DMS79 treated with DMSO at 0.1 percent for 48 hours (cell line): Measurements from ENCODE around the gene MT1E.
"Not testable (repeated sequence)": the region's sequence is repeated elsewhere in the genome, so short reads cannot be mapped to it uniquely, and the experiment has no call there.

ENCODE experiments used
- DNase-seq: peaks from one replicate; lab custom pipeline; 2025; lab: John Stamatoyannopoulos, UW

MT1E gene

DNA sequence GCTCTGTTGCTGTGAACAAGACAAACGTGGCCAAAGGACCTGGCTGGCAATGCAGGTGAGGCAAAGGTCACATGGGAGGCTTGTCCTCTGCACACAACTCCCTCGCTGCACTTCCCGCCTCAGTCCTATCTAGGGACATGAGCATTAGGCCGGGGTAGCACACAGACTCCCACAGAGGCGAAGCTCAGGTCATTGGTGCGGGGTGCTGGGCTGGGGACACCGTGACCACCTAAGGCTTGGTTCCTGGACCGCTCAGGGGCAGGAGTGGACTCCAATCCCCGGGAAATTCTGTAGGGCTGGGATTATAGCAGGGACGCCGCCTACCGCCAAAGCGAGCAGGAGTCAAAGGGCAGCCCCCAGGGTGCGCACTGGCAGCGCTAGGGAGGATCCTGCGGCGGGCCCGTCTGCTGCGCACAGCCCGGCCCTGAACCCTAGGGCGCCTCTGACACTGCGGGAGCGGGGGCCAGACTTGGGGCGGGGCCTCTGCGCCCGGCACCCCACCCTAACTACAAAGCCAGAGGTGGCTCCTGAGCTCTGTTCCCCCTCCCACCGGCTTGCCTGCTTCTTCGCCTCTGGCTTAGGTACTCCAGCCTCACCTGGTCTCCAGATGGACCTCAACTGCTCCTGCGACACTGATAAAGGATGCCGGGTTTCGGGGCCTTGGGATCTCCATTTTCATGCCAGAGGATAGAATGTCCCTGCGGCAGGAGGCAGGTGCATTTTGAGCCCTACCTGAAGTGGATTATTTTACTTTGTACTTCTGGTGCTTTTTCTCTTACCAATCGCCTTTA, 22.3 kb downstream of the MT1E start:
- DNase-seq, result no peak

DNA sequence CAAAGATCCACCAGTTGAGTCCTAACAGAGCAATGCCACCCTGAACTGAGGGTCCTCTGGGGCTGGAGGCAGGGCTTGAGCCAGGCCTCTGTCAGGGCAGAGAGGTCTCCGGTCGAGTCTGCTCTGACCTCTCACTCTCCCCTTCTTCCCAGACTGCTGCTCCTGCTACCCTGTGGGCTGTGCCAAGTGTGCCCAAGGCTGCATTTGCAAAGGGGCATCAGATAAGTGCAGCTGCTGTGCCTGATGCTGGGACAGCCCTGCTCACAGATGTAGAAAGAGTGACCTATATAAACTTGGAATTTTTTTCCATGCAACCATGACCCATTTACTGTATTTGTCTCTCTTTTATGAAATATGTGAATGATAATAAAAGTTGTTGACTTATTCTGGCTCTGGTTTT, 23.7 kb downstream of the MT1E start:
- DNase-seq, result no peak

DNA sequence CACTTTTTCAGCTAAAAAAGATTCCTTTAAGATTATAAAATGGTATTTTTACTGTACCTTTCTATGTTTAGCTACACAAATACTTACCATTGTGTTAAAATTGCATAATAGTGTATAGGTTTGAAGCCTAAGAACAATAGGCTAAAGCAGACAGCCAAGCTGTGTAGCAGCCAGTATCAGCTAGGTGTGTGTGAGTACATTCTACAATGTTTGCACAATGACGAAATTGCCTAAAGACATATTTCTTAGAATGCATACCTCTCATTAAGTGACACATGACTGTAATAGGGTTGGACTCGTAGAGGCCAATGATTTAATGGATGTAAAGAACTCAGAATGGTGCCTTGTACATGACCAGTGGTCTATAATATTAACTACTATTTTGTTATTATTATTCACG, 24.2 kb downstream of the MT1E start:
- DNase-seq, result no peak

DNA sequence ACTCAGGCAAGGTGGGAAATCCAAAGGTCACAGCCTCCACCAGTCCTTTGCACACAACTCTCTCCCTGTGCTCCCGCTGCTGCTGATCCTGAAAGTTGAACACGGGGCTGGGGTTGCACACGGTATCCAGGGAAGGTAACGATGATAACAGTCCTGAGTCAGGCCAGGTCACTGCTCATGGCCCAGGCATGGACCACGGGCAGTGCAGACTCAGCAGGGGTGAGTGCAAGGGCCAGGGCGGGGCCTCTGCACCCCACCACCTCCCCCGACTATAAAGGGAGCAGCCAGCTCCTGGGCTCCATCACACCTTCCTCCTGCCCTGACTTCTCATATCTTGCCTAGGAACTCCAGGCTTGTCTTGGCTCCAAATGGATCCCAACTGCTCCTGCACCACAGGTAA, 26.0 kb downstream of the MT1E start, which contains the start of gene MT1B:
Gene MT1B (plus strand): TSS at position 301 of the 400 bp plus-strand sequence. CDS start 68 bp downstream, at position 369.
- no peak for DNase-seq

DNA sequence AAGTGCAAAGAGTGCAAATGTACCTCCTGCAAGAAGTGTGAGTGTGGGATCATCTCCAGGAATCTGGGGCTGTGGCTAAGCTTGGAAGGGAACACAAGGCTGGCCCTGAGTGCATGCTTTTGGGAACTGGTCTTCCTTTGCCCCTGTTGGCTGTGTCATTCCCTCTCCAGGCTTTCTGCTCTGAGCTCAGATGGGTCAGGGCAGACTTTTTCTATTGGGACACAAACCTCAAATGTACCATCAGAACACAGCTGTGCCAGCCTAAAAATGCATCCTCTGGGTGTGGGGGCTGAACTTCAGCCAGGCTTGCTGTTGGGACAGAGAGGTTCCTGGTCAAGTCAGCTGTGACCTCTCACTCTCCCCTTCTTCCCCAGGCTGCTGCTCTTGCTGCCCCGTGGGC, 27.0 kb downstream of the MT1E start:
- no peak for DNase-seq

DNA sequence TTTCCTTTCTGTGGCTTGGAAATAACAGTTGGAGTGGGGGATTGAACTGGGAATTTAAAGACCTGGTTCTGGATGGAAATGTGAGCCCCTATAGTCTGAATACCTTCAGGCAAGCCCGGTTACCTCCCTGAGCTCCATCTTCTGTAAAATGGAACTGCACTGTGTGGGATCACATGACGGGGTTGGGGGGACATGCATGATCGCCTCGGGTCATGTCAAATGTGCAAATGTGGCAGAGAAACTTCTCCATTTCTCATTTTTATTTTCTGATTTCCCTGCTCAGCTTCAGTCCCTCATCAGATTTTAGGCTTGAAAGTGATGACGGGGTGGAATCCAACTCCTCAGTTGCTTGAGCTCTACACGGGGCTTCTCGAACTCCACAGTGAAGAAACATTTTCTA, 27.6 kb downstream of the MT1E start:
- no peak for DNase-seq

DNA sequence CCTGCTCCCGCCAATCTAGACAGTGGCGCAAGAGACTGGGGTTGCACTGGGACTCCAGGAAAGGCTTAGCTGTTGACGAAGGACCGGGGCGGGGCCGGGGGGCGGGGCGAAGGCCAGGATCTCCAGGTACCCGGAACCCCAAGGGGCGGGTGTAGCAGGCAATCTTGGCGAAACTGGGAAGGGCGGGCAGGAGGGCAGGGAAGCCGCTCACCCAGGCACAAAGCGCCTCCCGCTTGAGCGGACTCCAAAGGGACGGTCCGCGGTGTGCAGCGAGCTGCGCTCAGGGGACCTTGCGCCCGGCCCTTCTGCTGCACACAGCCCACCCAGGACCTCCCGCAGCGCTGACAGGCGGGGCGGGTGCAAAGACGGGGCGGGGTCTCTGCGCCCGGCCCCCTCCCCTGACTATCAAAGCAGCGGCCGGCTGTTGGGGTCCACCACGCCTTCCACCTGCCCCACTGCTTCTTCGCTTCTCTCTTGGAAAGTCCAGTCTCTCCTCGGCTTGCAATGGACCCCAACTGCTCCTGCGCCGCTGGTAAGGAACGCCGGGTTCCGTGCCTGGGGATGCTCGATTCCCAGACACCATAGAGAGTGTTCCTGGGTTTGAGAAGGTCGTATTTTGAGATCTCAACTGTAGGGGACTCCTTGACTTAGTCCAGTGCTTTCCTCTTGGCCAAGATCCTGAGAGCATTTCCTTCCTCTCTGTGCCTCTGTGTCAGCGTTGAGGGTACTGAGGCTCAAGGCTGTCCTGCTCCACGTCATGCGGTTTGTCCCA, 32.2 kb downstream of the MT1E start, which contains the start of gene MT1F:
Gene MT1F (plus strand): TSS at position 405 of the 772 bp plus-strand sequence. CDS start 100 bp downstream, at position 505.
- peak; percentile 42 for DNase-seq

DNA sequence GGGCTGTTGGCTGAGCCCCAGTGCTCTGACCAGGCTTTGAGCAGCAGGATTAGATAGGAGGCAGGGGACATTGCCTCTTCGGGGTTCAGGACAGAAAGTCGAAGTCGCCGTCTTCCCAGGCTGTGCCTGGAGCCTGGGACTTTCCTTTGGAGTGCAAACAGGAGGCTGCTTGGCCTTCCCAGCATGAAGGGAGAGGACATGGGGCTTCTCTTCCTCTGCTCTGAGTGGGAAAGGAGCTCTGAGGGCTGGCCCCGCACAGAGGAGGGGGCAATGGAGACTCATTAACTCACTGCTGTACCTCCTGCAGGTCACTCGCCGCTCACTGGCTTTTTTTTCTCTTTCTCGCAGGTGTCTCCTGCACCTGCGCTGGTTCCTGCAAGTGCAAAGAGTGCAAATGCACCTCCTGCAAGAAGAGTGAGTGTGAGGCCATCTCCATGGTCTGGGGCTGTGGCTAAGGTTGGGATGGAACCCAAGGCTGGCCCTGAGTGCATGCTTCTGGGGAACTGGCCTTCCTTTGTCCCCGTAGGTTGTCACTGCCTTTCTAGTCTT, 32.8 kb downstream of the MT1E start:
- peak; percentile 2 for DNase-seq

DNA sequence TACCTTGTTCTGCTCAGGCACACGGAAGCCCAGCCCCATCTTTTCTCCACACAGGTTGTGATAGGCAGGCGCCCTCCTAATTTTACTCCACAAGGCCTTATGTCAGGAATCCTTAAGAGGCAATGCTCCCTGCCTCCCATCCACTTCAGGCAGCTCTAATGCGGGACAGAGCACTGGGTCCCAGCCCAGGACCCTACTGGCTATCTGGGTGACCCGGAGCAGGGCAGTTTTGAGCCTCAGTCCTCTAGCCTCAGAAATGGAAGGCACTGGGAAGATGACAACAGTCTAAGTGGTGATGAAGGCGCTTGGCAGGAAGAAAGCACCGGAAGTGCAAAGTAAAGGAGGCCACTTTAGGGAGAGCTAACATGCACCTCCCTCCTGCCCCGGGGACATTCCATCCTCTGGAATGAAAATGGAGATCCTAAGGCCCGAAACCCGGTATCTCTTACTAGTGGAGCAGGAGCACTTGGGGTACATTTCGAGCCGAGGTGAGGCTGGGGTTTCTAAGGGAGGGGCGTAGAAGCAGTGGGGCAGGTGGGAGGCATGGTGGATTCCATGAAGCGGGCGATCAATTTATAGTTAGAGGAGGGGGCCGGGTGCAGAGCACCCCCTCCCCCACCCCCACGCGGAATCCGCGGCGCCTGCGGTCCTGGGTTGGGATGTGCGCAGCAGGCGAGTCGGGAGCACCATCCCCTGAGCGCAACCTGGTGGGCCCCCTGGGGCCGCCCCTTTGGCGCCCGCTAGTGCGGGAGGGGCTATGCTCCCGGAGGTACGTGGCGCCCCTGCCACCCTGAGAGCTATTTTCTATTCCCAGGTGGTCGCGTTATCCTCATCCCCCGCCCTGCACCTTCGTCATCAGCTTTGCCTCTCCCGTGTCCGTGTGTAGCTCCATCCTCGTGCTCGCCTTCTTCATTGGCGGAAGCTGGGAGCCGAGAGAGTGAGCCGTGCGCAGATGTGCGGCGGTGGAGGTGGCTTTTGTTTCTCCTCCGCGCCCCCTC, 37.1 kb downstream of the MT1E start:
- no peak for DNase-seq

DNA sequence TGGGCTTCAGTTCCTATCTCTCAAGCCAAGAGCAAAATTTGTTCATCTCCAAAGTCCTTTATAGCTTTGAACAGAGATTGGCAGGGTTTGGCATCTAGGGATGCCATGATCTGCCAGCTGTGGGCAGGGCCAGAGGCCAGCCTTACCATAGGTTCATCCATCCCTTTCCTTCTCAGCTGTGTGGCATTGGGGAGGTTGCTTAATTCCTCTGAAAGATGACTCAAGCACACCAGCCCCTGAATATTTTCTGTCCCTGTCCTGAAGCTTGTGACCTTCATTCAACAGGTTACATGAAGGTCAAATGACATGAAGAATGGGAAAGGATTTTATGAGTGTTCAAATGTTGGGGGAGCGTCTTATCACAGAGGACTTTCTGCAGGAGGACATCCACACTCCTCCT, 38.9 kb downstream of the MT1E start:
- no peak for DNase-seq

DNA sequence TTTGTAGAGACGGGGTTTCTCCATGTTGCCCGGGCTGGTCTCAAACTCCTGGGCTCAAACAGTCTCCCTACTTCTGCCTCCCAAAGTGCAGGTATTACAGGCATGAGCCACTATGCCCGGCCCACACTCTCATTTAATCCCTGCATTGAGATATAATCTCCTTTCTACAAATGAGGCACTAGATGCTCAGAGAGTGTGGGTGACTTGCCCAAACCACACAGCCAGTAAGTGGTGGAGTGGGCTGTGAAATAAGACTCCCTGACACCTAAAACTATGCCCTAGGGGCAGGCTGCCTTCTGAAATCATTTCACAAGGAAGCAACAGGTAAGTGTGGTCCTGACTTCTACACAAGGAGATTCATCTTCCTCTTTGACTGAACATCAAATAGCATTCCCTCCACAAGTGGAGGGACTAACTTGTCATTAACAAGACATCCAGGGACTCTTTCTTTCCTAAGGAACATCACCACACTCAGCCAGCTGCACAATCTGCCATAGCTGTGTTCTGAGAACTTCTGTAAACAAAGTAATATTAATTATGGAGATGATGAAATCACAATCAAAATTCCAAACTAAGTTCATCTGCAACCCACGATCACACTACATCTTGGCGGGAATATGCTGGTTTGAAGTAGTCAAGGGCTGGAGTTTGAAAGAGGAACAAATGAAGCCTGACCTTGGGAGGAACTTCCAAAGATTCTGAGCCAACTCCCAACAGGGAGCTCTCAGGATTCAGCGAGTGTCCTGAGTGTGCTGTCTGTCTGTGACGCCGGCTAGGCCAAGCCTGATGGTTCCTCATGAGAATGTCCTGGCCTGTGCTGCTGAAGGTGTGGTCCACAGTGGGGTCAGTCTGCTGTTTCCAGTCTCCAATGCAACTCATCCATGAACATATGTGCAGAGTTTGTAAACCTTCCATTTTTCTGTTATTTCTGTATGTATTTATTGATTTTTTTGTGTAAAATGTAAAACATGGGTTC, 40.0 kb downstream of the MT1E start:
- DNase-seq, result not testable (repeated sequence)

DNA sequence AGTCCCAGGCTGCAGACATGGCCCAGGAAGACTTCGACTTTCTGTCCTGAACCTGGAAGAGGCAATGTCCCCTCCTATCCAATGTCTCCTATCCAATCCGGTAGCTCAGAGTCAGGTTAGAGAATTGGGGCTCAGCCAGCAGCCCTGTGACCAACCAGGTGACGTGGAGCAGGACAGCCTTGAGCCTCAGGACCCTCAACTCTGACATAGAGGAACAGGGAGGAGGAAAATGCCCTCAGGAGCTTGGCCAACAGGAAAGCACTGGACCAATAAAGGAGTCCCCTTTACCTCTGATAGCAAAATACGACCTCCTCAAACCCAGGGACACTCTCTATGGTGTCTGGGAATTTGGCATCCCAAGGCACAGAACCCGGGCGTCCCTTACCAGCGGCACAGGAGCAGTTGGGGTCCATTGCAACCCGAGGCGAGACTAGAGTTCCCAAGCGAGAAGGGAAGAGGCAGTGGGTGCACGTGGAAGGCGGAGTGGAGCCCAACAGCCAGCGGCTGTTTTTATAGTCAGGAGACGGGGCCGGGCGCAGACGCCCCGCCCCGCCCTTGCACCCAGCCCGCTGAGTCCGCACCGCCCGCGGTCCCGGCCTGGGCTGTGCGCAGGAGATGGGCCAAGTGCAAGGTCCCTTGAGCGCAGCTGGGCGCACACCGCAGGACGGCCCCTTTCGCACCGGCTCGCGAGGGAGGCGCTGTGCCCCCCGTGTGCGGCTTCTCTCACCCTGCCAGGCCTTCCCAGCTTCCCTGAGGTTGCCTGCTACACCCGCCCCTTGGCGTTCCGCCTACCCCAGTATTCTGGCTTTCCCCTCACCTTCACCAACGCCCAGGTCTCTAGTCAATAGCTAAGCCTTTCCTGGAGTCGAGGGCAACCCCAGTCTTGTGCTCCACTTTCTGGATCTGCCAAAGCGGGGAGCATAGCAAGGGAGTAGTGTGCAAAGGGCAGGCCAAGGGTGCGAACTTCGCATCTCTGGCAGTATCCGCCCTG, 42.3 kb downstream of the MT1E start, which contains the start of gene MT1G:
Gene MT1G (minus strand): TSS at position 485 of the 991 bp plus-strand sequence. CDS start 72 bp downstream, at position 413.
- peak; percentile 3 for DNase-seq

DNA sequence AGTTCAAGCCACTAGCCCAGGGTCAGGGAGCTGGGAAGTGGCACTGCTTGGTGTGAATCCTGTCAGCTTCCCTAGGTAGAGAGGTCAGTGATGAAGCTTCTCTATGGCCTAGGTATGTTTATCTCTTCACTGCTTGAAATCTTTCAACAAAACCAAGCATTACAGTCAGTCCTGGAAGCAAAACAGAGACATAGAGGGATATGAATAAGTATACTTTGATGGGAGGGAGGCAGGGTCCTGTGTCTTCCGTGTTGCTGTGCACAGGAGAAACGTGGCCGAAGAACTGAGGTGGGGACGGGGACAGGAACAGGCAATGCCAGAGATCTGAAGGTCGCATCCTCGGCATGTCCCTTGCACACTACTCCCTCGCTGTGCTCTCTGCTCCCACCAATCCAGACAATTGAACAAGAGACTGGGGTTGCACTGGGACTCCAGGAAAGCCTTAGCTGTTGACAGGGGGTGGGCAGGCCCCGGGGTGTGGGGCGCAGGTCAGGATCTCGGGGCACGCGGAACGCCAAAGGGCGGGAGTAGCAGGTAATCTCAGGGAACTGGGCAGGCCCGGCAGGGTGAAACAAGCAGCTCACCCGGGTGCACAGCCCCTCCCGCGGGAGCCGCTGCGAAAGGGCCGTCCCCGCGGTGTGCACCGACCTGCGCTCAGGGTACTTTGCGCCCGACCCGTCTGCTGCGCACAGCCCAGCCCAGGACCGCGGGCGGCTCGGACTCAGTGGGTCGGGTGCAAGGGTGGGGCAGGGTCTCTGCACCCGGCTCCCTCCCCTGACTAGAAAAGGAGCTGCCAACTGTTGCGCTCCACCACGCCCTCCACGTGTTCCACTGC, 43.6 kb downstream of the MT1E start, which contains the start of gene MT1H:
Gene MT1H (plus strand): TSS at position 810 of the 835 bp plus-strand sequence. CDS start 71 bp downstream, outside the sequence.
- peak; percentile 1 for DNase-seq

DNA sequence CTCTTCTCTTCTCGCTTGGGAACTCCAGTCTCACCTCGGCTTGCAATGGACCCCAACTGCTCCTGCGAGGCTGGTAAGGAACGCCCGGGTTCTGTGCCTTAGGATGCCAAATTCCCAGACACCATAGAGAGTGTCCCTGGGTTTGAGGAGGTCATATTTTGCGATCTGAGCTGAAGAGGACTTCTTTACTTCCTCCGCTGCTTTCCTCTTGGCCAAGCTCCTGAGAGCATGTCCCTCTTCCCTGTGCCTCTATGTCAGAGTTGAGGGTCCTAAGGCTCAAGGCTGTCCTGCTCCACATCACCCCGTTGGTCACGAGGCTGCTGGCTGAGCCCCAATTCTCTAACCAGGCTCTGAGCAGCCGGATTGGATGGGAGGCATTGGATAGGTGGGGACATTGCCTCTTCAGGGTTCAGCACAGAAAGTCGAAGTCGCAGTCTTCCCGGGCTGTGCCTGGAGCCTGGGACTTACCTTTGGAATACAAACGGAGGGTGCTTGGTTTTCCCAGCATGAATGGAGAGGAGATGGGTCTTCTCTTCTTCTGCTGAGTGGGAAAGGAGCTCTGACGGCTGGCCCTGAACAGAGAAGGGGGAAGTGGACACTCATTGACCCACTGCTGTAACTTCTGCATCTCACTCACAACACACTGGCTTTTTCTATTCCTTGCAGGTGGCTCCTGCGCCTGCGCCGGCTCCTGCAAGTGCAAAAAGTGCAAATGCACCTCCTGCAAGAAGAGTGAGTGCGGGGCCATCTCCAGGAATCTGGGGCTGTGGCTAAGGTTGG, 44.4 kb downstream of the MT1E start:
- no peak for DNase-seq

DNA sequence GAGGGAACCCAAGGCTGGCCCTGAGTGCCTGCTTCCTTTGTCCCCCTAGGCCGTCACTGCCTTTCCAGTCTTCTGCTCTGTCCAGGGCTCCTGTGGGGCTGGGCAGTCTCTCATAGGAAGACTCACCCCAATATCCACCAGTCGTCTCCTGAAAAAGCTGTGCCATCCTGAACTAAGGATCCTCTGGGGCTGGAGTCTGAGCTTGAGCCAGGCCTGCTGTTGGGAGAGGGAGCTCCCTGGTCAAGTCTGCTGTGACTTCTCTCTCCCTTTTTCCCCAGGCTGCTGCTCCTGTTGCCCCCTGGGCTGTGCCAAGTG, 45.0 kb downstream of the MT1E start:
- no peak for DNase-seq

DNA sequence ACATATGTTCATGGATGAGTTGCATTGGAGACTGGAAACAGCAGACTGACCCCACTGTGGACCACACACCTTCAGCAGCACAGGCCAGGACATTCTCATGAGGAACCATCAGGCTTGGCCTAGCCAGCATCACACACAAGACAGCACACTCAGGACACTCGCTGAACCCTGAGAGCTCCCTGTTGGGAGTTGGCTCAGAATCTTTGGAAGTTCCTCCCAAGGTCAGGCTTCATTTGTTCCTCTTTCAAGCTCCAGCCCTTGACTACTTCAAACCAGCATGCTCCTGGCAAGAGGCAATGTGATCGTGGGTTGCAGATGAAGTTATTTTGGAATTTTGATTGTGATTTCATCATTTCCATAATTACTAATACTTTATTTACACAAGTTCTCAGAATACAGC, 46.1 kb downstream of the MT1E start:
- not testable (repeated sequence) for DNase-seq

DNA sequence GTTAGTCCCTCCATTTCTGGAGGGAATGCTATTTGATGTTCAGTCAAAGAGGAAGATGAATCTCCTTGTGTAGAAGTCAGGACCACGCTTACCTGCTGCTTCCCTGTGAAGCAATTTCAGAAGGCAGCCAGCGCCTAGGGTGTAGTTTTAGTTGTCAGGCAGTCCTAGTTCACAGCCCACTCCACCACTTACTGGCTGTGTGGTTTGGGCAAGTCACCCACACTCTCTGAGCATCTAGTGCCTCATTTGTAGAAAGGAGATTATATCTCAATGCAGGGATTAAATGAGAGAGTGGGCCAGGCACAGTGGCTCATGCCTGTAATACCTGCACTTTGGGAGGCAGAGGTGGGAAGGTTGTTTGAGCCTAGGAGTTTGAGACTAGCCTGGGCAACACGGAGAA, 46.6 kb downstream of the MT1E start:
- not testable (repeated sequence) for DNase-seq
